ENCODE results near the gene TMEM253.

Gene TMEM253

GRCh38 chr14:21060614-21061346, 40.1 kb upstream of the TMEM253 start:
- H3K4me3 ChIP-seq (ENCODE audit: low read depth, low read length), result no peak overlapping the region
- peaks cover 8% of the 10 kb centered on the region for H3K4me1 ChIP-seq (ENCODE audit: control insufficient read depth, insufficient read depth, low read length)

DNA sequence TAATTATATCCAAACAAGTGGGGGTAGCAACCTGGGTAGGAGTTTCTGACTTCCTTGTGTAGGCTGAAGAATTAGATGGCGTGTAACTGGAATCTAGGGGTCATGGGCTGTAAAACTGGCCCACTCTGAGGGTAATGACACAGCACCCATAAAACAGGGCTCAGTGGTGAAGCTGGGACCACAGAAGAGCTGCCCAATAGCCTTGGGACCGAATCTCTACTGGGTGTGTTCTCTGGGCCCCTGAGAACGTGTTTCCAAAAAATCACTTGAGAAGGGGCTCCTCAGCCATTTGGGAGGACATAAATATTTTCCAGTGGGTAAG, 39.6 kb upstream of the TMEM253 start:
- H3K27ac ChIP-seq (ENCODE audit: low read depth, low read length), result no peak overlapping the region
- H3K36me3 ChIP-seq (ENCODE audit: control insufficient read depth, insufficient read depth, low read length), result no peaks in the 10 kb centered on the region
- H3K9ac ChIP-seq (ENCODE audit: low read length), result no peak overlapping the region
- no peaks in the 10 kb centered on the region for H3K9me3 ChIP-seq (ENCODE audit: control insufficient read depth, insufficient read depth, low read depth, low read length)
- H3K4me3 ChIP-seq (ENCODE audit: low read depth, low read length), result no peak overlapping the region
- peaks cover 7% of the 10 kb centered on the region; the same call in 1 of the 2 replicates for H3K4me1 ChIP-seq (ENCODE audit: control insufficient read depth, insufficient read depth, low read length)
- H3K27me3 ChIP-seq (ENCODE audit: control insufficient read depth, insufficient read depth, low read length), result no peaks in the 10 kb centered on the region

More at GRCh38 chr14:21060614-21061346, 40.1 kb upstream of the TMEM253 start:
- no peak overlapping the region for H3K9ac ChIP-seq (ENCODE audit: low read length)
- no peaks in the 10 kb centered on the region for H3K27me3 ChIP-seq (ENCODE audit: control insufficient read depth, insufficient read depth, low read length)
- no peak overlapping the region for H3K27ac ChIP-seq (ENCODE audit: low read depth, low read length)
- H3K9me3 ChIP-seq (ENCODE audit: control insufficient read depth, insufficient read depth, low read depth, low read length), result no peaks in the 10 kb centered on the region
- H3K36me3 ChIP-seq (ENCODE audit: control insufficient read depth, insufficient read depth, low read length), result no peaks in the 10 kb centered on the region

DNA sequence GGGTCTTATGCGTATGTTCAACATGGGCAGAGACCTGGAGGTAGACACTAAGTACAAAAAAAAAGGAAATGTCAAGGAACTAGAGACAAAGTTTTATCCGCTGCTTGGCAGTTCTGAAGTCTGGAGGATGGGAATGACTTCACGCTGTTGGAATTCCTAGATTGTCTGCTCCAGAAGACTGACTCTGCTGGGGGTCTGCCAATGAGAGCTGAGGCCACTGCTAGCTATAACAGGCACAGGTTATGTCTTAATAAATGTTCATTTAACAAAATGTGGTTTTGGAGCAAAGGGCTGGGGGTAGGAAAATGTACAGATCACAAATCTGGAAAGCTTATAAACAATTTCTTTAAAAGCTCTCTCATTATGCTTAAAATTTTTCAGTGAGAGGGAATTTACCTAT, 37.4 kb upstream of the TMEM253 start:
- no peak overlapping the region for H3K27ac ChIP-seq (ENCODE audit: low read depth, low read length)
- no peaks in the 10 kb centered on the region for H3K9me3 ChIP-seq (ENCODE audit: control insufficient read depth, insufficient read depth, low read depth, low read length)
- H3K9ac ChIP-seq (ENCODE audit: low read length), result no peak overlapping the region
- H3K4me3 ChIP-seq (ENCODE audit: low read depth, low read length), result no peak overlapping the region
- no peaks in the 10 kb centered on the region for H3K36me3 ChIP-seq (ENCODE audit: control insufficient read depth, insufficient read depth, low read length)
- H3K4me1 ChIP-seq (ENCODE audit: control insufficient read depth, insufficient read depth, low read length), result peaks cover 7% of the 10 kb centered on the region; the same call in 1 of the 2 replicates
- peaks cover 11% of the 10 kb centered on the region for H3K27me3 ChIP-seq (ENCODE audit: control insufficient read depth, insufficient read depth, low read length)

DNA sequence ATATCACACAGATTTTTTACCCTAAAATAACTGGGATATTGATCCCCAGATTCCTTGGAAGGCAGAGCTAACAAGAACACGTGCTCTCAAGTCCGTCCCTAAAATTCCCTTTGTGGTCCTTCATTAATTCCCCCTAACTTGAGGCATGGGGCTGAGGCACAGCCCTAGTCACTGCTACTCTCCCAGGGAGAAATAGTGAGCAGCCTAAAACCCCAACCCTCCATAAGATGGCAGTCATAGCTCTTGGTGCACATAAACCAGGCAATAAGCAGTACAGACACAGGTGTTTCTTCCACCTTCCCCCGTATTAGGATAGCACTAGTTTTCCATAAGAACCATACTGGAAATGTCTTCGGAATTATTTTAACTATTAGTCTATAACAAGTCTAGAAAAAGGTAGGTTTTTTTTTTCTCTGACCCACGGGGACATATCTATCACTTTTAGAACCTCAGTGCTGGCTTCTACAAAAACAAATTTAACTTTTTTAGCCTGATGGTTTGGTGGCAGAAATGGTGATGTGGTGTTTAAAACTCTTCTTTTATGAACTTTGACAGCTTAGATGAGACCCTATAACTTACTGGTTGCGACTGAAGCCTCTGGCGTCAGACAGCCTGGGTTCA, 33.9 kb upstream of the TMEM253 start:
- no peaks in the 10 kb centered on the region for H3K36me3 ChIP-seq (ENCODE audit: control insufficient read depth, insufficient read depth, low read length)
- H3K4me3 ChIP-seq (ENCODE audit: low read depth, low read length), result no peak overlapping the region
- H3K27me3 ChIP-seq (ENCODE audit: control insufficient read depth, insufficient read depth, low read length), result peaks cover 18% of the 10 kb centered on the region
- H3K9me3 ChIP-seq (ENCODE audit: control insufficient read depth, insufficient read depth, low read depth, low read length), result no peaks in the 10 kb centered on the region
- peaks cover 10% of the 10 kb centered on the region for H3K4me1 ChIP-seq (ENCODE audit: control insufficient read depth, insufficient read depth, low read length)
- no peak overlapping the region for H3K9ac ChIP-seq (ENCODE audit: low read length)
- H3K27ac ChIP-seq (ENCODE audit: low read depth, low read length), result no peak overlapping the region

DNA sequence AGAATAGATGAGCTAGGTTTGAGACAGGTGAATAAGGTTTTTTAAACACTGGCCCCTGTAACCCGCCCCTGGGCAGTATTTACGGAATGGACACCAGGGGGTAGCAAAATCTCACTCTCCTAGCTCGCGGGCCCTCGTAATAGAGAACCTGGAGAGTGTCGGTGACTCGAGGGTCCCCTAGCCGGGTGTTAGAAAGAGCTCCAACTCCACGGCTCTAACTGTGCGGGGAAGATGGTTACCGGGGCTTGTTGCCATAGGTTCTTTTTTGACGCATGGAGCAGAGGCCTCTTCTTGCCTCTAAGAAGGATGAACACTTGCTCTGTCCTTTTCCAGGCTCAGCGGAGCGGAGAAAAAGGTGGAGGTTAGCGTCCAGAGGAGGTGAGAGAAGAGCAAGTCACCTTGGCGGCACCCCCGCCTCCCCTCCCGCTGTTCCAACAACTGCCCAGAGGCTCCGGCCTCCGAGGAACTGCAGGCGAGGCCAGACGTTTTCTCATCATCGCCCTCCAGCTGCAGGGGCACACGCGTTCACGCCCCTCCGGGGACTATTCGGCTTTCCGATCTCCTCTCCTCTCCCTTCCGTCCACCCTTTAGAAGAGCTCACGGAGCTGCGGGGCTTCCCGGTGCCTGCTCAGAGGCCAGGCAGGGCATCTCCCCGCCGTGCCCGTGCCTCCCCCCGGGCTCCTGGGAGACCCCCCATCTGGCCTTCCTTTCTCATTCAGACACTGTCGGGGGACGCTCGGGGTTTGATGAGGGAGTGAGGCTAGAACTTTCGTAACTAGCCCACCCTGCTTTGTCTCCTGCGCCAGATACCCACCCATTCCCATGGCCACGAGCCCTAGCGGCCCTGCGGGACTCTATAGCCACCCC, 32.1 kb upstream of the TMEM253 start:
- Histone ChIP-seq H3K4me1 (ENCODE audit: control insufficient read depth, insufficient read depth, low read length) (peaks cover 9% of the 10 kb centered on the region), H3K4me3 (ENCODE audit: low read depth, low read length) (peak overlapping the region; percentile 82), H3K9ac (ENCODE audit: low read length) (peak overlapping the region; percentile 87), H3K27me3 (ENCODE audit: control insufficient read depth, insufficient read depth, low read length) (peaks cover 18% of the 10 kb centered on the region), H3K36me3 (ENCODE audit: control insufficient read depth, insufficient read depth, low read length) (peaks cover 10% of the 10 kb centered on the region; the same call in 1 of the 2 replicates), H3K27ac (ENCODE audit: low read depth, low read length) (peak overlapping the region; percentile 83; the same call in 1 of the 2 replicates), H3K9me3 (ENCODE audit: control insufficient read depth, insufficient read depth, low read depth, low read length) (no peaks in the 10 kb centered on the region)

DNA sequence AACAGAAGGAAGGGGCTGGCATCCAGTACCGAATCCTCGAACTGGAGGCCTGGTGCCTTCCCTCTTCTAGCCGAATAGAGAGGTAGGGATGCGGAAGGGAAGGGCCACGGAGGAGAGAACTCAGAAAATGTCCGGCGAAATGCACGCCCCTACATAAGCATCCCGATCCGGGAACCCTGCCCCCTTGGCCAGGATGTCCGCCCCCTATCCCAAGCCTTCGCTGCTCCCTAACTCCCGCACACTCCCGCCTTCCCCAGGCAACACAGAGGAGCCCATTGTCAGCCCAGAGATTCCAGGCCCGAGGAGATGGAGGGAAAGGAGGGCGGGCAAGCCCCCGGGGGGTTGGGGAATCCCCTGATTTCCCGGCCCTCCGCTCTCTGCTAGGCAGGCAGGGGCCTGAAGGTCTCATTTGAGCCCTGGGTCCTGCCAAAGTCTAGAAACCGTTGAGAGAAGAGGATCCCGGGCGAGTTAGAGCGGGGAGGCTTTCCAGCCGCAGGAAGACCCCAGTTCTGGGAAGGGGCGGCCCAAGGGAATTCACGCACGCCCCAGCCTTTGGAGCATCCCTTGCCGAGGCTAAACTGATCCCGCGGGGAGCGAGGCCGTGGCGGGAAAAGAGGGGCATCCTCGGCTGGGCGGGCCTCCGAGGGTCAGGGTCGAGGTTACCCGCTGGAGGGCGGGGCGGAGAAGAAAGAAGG, 31.3 kb upstream of the TMEM253 start:
- Histone ChIP-seq H3K27ac (ENCODE audit: low read depth, low read length) (peak overlapping the region; percentile 83; the same call in 1 of the 2 replicates), H3K4me3 (ENCODE audit: low read depth, low read length) (peak overlapping the region; percentile 82), H3K36me3 (ENCODE audit: control insufficient read depth, insufficient read depth, low read length) (peaks cover 17% of the 10 kb centered on the region), H3K9ac (ENCODE audit: low read length) (peak overlapping the region; percentile 87), H3K27me3 (ENCODE audit: control insufficient read depth, insufficient read depth, low read length) (peaks cover 18% of the 10 kb centered on the region), H3K9me3 (ENCODE audit: control insufficient read depth, insufficient read depth, low read depth, low read length) (no peaks in the 10 kb centered on the region), H3K4me1 (ENCODE audit: control insufficient read depth, insufficient read depth, low read length) (peaks cover 9% of the 10 kb centered on the region)

GRCh38 chr14:21070083-21070609, 30.7 kb upstream of the TMEM253 start, which contains the start of gene ARHGEF40:
Gene ARHGEF40 (plus strand): TSS chr14:21070304. CDS start chr14:21070397, 93 bp downstream.
- Histone ChIP-seq H3K9me3 (ENCODE audit: control insufficient read depth, insufficient read depth, low read depth, low read length) (no peaks in the 10 kb centered on the region), H3K27me3 (ENCODE audit: control insufficient read depth, insufficient read depth, low read length) (peaks cover 18% of the 10 kb centered on the region), H3K36me3 (ENCODE audit: control insufficient read depth, insufficient read depth, low read length) (peaks cover 24% of the 10 kb centered on the region), H3K4me3 (ENCODE audit: low read depth, low read length) (peak within 1 kb of the TSS; percentile 82), H3K9ac (ENCODE audit: low read length) (peak within 1 kb of the TSS; percentile 89), H3K27ac (ENCODE audit: low read depth, low read length) (peak within 1 kb of the TSS; percentile 83; the same call in 1 of the 2 replicates), H3K4me1 (ENCODE audit: control insufficient read depth, insufficient read depth, low read length) (peaks cover 9% of the 10 kb centered on the region)

- H3K27ac ChIP-seq (ENCODE audit: low read depth, low read length), result peak overlapping the region; percentile 75; the same call in 1 of the 2 replicates
- H3K4me3 ChIP-seq (ENCODE audit: low read depth, low read length), result peak overlapping the region; percentile 82
- H3K4me1 ChIP-seq (ENCODE audit: control insufficient read depth, insufficient read depth, low read length), result peaks cover 9% of the 10 kb centered on the region
- H3K9me3 ChIP-seq (ENCODE audit: control insufficient read depth, insufficient read depth, low read depth, low read length), result no peaks in the 10 kb centered on the region
- peaks cover 29% of the 10 kb centered on the region for H3K36me3 ChIP-seq (ENCODE audit: control insufficient read depth, insufficient read depth, low read length)
- peak overlapping the region; percentile 89 for H3K9ac ChIP-seq (ENCODE audit: low read length)
- H3K27me3 ChIP-seq (ENCODE audit: control insufficient read depth, insufficient read depth, low read length), result peaks cover 18% of the 10 kb centered on the region
Measured at GRCh38 chr14:21070610-21071224, 30.1 kb upstream of the TMEM253 start.

GRCh38 chr14:21071225-21072030, 29.4 kb upstream of the TMEM253 start:
- H3K9ac ChIP-seq (ENCODE audit: low read length), result peak overlapping the region; percentile 89
- peaks cover 36% of the 10 kb centered on the region for H3K36me3 ChIP-seq (ENCODE audit: control insufficient read depth, insufficient read depth, low read length)
- H3K27me3 ChIP-seq (ENCODE audit: control insufficient read depth, insufficient read depth, low read length), result peaks cover 18% of the 10 kb centered on the region
- H3K27ac ChIP-seq (ENCODE audit: low read depth, low read length), result peak overlapping the region; percentile 75
- no peaks in the 10 kb centered on the region for H3K9me3 ChIP-seq (ENCODE audit: control insufficient read depth, insufficient read depth, low read depth, low read length)
- peak overlapping the region; percentile 82 for H3K4me3 ChIP-seq (ENCODE audit: low read depth, low read length)
- H3K4me1 ChIP-seq (ENCODE audit: control insufficient read depth, insufficient read depth, low read length), result peaks cover 9% of the 10 kb centered on the region

Measured in HUES6 (cell line).